ENCODE results near the gene TEKT4.

- TF ChIP-seq EZH2 (IDR thresholded peaks at IDR 0.05; ENCODE audit: insufficient read depth, poor library complexity, severe bottlenecking) (no peak), EZH2phosphoT487 (IDR thresholded peaks at IDR 0.05; ENCODE audit: insufficient read depth, low read depth) (no peak)
These were observed 2.1 kb upstream of the TEKT4 start for GRCh38 chr2:94869131-94869530.

Data from GM23248 (cell line).